Stimulated activated CD4-positive, alpha-beta T cell treated with anti-CD3 and anti-CD28 coated beads, Interleukin-4, amount 100 ng/mL, for 1 hour (primary cell): ENCODE data around the gene CLCN5.

Source experiments
- DNase-seq: peaks from one replicate; pipeline ENCODE4 v3.0.0-alpha.2; 2020

CLCN5 gene

GRCh38 chrX:49922291-49923241, at the start of gene CLCN5:
Gene CLCN5 (plus strand): TSS chrX:49922596. CDS start chrX:49925299, 2,703 bp downstream.
- DNase-seq = peak; percentile 92

DNA sequence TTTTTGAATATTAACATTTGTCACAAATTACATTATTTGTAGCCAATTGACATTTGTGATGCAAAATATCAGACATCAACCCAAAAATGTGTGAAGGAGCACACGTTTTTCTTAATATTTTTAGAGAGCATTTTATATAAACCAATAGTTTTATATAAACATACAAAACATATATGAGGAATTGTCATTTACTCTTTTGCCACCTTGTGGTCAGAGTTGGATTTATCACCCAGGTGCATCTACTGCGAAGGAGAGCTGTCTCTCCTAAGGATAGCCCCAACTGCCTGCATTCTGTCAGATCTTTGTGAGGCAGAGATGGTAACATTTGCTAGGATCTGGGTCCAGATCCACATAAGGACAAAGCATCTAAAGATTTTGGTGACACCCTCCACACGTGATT, 45.6 kb upstream of the CLCN5 start:
- DNase-seq = no peak

DNA sequence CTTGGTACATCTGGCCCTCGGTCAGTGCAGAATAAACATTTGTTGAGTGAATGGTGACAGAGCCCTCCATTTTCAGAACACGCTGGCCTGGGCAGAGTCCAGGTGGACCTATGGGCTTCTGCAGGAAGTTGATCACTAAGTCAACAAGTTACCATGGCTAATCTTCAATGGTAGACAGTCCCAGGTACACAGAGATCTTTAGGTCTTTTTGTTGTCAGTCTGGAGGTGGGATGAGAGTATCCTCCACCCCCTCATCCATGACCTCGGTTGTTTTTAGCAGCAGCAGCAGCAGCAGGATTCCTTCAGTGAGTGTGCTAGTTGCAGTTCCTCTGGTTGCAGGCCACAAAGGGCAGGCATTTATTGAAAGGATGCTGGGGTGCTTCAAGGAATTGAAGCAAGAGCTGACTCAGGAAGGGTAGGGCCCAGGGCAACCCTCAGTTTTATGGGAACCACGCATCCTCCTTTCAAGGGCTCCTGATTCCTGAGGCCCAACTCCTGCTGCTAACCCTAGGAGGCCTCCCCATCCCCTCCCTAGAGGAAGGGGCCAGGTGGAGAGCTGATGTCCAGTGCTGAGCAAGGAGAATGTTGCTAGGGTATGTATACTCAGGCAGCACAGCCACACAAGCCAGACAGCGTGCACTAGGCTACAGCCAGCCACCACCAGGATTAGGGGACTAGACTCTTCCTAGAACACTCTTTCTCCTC, 44.8 kb upstream of the CLCN5 start:
- DNase-seq = no peak

- no peak for DNase-seq
Observed at GRCh38 chrX:49878128-49878833, 44.1 kb upstream of the CLCN5 start.

- DNase-seq = peak; percentile 69
Observed at GRCh38 chrX:49878834-49879655, 43.4 kb upstream of the CLCN5 start, which contains the start of gene USP27X. Gene USP27X (plus strand): TSS chrX:49879484. CDS start chrX:49880308, 824 bp downstream.

DNA sequence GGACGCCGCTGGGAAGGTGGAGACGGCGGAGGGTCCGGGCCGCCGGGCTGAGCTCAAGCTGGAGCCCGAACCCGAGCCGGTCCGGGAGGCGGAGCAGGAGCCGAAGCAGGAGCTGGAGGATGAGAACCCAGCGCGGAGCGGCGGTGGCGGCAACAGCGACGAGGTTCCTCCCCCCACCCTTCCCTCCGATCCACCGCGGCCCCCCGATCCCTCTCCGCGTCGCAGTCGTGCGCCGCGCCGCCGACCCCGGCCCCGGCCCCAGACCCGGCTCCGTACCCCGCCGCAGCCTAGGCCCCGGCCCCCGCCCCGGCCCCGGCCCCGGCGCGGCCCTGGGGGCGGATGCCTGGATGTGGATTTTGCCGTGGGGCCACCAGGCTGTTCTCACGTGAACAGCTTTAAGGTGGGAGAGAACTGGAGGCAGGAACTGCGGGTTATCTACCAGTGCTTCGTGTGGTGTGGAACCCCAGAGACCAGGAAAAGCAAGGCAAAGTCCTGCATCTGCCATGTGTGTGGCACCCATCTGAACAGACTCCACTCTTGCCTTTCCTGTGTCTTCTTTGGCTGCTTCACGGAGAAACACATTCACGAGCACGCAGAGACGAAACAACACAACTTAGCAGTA, 42.6 kb upstream of the CLCN5 start:
- no peak for DNase-seq

GRCh38 chrX:49880668-49881067, 41.7 kb upstream of the CLCN5 start:
- no peak for DNase-seq

DNA sequence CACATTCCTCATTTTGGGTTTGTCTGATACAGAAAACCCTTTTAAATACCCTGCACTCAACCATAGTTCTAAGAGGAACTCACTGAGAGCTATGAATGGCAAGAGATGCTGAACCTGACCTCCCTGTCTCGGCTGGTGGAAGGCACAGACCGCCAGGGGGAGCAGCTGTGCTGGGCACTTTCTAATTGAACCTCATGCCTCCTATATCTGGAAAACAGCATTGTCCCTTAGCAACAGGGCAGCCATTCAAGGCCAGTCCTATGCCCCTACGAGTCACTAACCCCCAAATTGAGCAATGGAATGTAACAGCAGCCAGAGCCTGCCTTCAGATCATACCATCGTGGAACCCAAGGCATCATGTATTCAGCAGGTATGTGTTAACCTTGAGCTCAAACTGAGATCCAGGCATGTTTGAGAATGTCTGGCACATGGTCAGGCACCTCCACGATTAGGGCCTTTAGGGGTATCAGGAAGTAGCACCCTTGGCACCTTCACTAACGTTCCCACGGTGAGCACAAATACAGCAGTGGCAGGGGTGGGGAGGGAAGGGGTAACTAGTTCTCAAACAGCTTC, 38.0 kb upstream of the CLCN5 start:
- DNase-seq = peak; percentile 63

DNA sequence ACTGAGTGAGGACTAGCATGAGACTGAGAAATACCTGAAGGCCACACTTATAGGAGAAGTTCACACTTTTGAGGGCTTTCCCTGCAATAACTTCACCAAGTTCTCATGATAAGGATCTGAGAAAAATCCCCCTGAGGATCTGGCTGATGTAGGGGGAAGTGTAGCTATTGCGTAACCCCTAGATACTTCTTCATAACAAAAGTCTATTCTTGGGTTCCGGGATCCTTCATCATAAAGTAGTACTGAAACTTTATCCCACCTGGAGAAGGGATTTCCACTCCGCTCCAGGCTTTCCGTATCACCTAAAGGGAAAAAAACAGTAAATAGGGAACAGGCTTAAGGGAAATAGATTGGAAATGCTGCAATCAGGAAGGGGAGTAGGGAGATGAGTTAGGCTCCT, 29.9 kb upstream of the CLCN5 start:
- no peak for DNase-seq

DNA sequence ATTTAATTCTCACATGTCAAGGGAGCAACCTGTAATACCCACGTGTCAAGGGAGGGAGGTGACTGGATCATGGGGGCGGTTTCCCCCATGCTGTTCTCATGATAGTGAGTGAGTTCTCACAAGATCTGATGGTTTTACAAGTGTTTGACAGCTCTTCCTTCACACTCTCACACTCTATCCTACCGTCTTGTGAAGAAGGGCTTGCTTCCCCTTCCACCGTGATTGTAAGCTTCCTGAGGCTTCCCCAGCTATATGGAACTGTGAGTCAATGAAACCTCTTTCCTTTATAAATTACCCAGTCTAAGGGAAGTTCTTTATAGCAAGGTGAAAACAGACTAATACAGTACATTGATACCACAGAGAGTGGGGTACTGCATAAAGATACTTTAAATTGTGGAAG, 25.4 kb upstream of the CLCN5 start:
- no peak for DNase-seq

DNA sequence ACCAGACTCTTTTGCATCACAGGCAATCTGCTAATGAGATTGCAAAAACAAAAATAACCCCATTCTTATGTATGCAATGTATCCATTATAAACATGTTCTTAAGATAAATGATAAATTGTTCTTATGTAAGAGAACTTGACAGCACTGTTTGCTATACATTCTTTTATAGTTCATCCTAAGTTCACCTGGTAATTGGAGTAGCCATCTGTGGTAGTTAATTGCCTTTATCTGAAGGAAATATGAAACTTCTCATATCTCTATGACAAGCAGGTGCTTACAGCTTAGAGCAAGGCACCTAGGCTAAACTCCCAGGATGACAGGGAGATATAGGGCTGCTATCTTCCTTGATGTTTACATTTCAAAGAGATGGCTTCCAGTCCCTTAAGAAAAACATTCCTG, 21.3 kb upstream of the CLCN5 start:
- DNase-seq = no peak

GRCh38 chrX:49910344-49910743, 12.1 kb upstream of the CLCN5 start:
- DNase-seq = no peak

DNA sequence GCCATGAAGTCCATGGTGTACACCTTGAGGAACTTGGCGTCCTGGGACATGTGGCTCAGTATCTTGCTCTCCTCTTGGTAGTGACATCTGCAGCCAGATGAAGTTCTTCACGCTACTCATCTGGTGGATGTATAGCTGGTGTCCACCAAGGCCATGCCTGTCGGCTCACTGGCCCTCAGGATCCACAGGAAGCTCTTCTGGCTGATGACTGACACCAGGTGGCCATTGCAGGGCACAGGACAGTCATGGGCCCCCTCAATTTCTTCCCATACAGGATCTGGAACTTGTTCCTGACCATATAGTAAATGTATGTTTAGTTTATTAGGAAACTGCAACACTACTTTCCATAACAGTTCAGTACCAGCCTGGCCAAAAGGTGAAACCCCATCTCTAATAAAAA, 10.3 kb upstream of the CLCN5 start:
- DNase-seq = no peak

DNA sequence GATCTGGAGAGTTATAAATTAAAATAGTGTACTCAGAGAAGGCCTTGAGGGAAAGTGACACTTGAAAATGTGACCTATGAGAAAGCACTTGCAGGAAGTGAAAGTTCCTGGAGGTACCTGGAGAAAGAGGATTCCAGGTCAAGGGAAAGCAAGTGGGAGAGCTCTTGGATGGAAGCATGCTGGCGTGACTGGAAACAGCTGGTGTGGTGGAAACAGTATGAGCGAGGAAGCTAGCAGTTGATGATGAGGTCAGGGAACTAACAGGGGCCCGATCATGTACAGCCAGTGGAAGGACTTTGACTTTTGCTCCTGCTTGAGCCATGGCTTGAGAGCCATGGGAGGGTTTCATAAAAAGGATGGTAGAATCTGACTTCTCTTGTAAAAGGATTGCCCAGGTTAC, 9.5 kb upstream of the CLCN5 start:
- no peak for DNase-seq

DNA sequence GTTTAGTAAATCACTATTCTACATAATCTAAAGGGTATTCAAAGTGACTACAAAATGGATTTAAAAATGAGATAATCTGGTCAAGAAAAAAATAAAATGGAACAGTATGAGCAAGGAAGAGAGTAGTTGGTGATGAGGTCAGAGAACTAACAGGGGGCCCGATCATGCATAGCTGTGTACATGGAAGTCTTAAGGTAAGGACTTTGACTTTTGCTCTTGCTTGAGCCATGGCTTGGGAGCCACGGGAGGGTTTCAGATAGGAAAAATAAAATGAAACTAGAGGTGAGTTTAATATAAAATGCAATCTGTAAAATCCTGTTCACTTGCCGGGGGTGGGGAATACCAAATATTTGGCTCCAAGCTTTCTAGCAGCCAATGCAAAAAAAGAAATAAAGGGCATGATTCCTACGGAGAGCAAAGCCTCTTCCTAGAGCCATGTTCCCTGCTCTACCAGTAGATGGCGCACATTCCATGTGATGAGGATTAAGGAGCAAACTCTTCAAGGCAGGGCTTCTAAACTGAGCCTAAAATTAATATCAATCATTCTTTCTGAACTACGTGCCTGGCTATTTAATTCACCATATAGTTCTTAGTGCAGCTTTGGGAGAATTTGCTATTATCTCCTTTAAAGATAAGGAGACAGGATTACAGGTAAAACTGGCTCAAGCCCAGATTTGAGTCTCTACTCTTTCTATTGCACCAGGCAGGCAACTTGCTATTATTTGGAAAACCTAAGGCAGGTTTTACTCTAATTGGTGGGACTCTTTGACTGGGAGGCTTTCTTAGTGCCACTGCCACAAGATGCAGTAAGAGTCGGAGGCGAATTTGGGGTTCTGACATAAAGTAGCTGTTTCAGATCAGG, 6.8 kb upstream of the CLCN5 start:
- peak; percentile 16 for DNase-seq

DNA sequence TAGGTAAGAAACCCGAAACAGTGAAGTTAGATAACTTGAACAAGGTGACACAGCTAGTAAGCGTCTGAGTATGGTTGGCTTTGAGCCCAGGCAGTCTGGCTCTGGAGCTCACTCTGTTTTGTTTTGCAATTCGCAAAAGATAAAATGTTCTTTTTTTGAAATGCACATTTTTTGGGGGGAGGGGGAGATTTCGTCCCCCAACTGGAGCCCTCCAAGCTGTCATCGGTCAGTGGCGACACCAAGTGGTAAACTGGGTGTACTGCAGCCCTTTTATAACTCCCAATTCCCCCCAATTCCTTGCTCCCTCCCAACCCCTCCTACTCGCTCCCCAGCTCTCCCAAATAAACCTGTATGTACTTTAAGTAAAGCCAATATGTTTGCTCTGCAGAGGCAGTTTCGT, 2.8 kb upstream of the CLCN5 start:
- peak; percentile 12 for DNase-seq

DNA sequence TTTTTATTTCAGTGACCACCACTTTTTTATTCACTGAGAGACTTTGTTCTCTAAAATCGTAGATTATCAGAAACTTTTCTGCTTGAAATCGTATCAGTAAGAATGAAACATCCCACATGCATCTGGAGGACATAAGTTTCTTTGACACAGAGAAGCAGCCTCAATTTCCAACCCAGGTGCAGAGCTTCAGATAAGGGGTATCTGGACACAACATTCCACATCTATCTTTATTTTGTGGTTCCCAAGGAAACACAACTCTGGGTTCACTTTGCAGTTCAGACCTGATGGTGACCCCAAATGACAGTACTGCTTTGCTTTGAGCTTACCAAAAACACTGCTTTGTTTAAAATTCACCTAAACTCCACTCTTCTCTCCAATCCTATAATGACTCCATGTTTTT, 1.3 kb upstream of the CLCN5 start:
- no peak for DNase-seq

DNA sequence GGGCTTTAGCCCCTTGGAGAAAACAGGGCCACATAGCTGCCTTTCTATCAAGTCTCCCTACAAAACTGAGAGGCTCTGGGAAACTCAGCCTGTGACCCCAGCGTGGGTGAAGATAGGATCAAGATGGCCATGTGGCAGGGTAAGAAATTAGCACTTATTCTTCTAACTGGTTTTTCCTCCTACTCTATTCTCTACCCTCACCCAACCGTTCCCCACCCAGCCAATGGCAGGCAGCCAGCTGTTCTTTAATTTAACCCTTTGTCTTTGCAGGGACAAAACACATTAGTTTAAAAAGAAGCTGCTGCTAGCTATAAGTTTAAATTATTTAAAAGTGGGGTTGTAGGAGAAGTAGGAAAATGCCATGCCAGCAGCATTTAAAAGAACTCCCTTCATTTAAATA, 2.8 kb downstream of the CLCN5 start:
- DNase-seq = no peak

- DNase-seq = no peak
Observed at GRCh38 chrX:49930039-49930438, 7.6 kb downstream of the CLCN5 start.

DNA sequence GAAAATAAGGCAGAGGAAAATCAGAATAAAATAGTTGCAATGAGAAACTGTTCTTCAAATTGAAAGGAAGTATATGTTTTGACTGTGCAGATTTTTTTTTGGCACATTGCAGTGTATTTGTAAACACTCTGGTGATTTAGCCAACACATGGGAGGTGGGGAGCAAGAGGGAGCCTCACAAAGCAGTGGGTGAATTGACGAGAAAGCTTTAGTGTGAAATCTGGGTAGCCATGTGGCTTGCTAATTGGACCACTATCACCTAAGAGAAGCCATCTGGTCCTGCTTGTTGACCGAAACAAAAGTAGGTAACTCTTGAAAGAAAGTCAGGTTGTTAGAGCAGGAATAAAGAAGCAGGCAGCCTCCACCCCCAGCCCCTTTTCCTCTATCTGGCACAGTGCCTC, 10.4 kb downstream of the CLCN5 start:
- DNase-seq = no peak

- no peak for DNase-seq
Observed at GRCh38 chrX:49934148-49934547, 11.8 kb downstream of the CLCN5 start.
